HepG2 (cell line): ENCODE results near the gene EXOC3L2. TPM values are rescaled to one million over a fixed set of nuclear protein-coding genes. Genes with fewer than 3 reads are reported as not detected.

ENCODE experiments used
- ARID5B ChIP-seq: IDR thresholded peaks from 2 replicates; pipeline ENCODE4 v1.4.0; 2020; ENCODE audit warnings: mild to moderate bottlenecking, missing genetic modification reagents
- CREB3 ChIP-seq: sonication (generic); formaldehyde crosslinking; IDR thresholded peaks from 2 replicates; pipeline ENCODE4 v1.5.0; 2020; ENCODE audit warnings: missing genetic modification reagents
- ELF3 ChIP-seq: IDR thresholded peaks from 2 replicates; pipeline ENCODE4 v1.6.1; 2016; ENCODE audit warnings: missing genetic modification reagents, missing compliant biosample characterization
- IKZF4 ChIP-seq: sonication (generic); formaldehyde crosslinking; IDR thresholded peaks from 2 replicates; pipeline ENCODE4 v1.5.1; 2020; ENCODE audit warnings: borderline replicate concordance, mild to moderate bottlenecking, low read depth, missing genetic modification reagents; ENCODE audit errors: not compliant biosample characterization
- KDM2A ChIP-seq: sonication (generic); formaldehyde crosslinking; IDR thresholded peaks from 2 replicates; pipeline ENCODE4 v1.4.0; 2020; ENCODE audit warnings: low read depth, missing genetic modification reagents, borderline replicate concordance
- MNT ChIP-seq: fragments of 450-650 bp; IDR thresholded peaks from 2 replicates; pipeline ENCODE4 v1.6.1; 2016
- NFE2L1 ChIP-seq: sonication (generic); formaldehyde crosslinking; IDR thresholded peaks from 2 replicates; pipeline ENCODE4 v1.4.0; 2020; ENCODE audit warnings: missing genetic modification reagents, mild to moderate bottlenecking, borderline replicate concordance
- PATZ1 ChIP-seq: sonication (generic); formaldehyde crosslinking; IDR thresholded peaks from 2 replicates; pipeline ENCODE4 v1.4.0; 2020; ENCODE audit warnings: missing genetic modification reagents
- SIN3A ChIP-seq: IDR thresholded peaks from 2 replicates; pipeline ENCODE4 v1.6.1; 2011; ENCODE audit warnings: low read depth, mild to moderate bottlenecking, control low read depth, low read length, borderline replicate concordance
- THRA ChIP-seq: sonication (generic); formaldehyde crosslinking; IDR thresholded peaks from 2 replicates; pipeline ENCODE4 v1.4.0; 2020; ENCODE audit warnings: missing genetic modification reagents, borderline replicate concordance
- ZBED4 ChIP-seq: sonication (generic); formaldehyde crosslinking; IDR thresholded peaks from 2 replicates; pipeline ENCODE4 v1.4.0; 2020; ENCODE audit warnings: missing genetic modification reagents, borderline replicate concordance
- ZFP62 ChIP-seq: sonication (generic); formaldehyde crosslinking; IDR thresholded peaks from 2 replicates; pipeline ENCODE4 v1.4.0; 2020; ENCODE audit warnings: missing genetic modification reagents
- ZFX ChIP-seq: sonication (generic); formaldehyde crosslinking; IDR thresholded peaks from 2 replicates; pipeline ENCODE4 v1.4.0; 2020; ENCODE audit warnings: mild to moderate bottlenecking, low read depth, missing genetic modification reagents, moderate library complexity
- ZSCAN21 ChIP-seq: sonication (generic); formaldehyde crosslinking; IDR thresholded peaks from 2 replicates; pipeline ENCODE4 v1.8.0; 2022; ENCODE audit warnings: mild to moderate bottlenecking, missing genetic modification reagents, moderate library complexity, borderline replicate concordance
- polyA plus RNA-seq, 8 experiments: library from polyadenylated mRNA; depleted of rRNA in 3 of 8; stranded (reverse) in 7 of 8; unstranded in 1 of 8; fragments of >200 nt; fragmentation: Illumina TruSeq in 4 of 8; extraction: Trizol in 4 of 8; gene quantifications; 2 replicates each; pipeline versions ENCODE4 v1.2.1 to v1.2.3, GENCODE V29; 2011 to 2016; ENCODE audit warnings: low read depth in 4 of 8, missing spikeins in 1 of 8, mixed read lengths in 1 of 8; ENCODE audit not compliant: insufficient read depth in 1 of 8
- total RNA-seq, 5 experiments: library from RNA; depleted of rRNA; stranded (reverse); fragments of >200 nt; fragmentation: Illumina TruSeq; extraction: Trizol; gene quantifications; 2 replicates each; pipeline ENCODE4 v1.2.3, GENCODE V29; 2016; ENCODE audit warnings: low read depth in 1 of 5

The EXOC3L2 gene
- total and polyA plus RNA-seq, 2 of the 13 experiments (the other 11 are each of a cell fraction or from before 2014, with no cell fraction given): 0.21 TPM; not detected in 1

- peak; percentile 33; the same call in 1 of the 2 replicates for TF ChIP-seq ELF3 (CRISPR knock-in tag)
- TF ChIP-seq MNT: peak; percentile 51
- TF ChIP-seq ZFP62 (CRISPR knock-in tag): no peak
- peak; percentile 55; the same call in 1 of the 2 replicates for TF ChIP-seq KDM2A (CRISPR knock-in tag)
- TF ChIP-seq PATZ1 (CRISPR knock-in tag): peak; percentile 43; the same call in 1 of the 2 replicates
- peak; percentile 48; the same call in 1 of the 2 replicates for TF ChIP-seq ZFX (CRISPR knock-in tag)
- no peak for TF ChIP-seq NFE2L1 (CRISPR knock-in tag)
- TF ChIP-seq THRA (CRISPR knock-in tag): no peak
- 0 out of 2 replicates have a peak, but pooled peaks have one; percentile 26 for TF ChIP-seq SIN3A
- no peak for TF ChIP-seq IKZF4 (CRISPR knock-in tag)
- TF ChIP-seq ZSCAN21: no peak
- no peak for TF ChIP-seq CREB3 (CRISPR knock-in tag)
- peak; percentile 29; the same call in 1 of the 2 replicates for TF ChIP-seq ARID5B (CRISPR knock-in tag)
- TF ChIP-seq ZBED4: no peak
These were observed 78.4 kb downstream of the EXOC3L2 start (continued) for GRCh38 chr19:45166723-45167252.
